H1 (cell line): ENCODE measurements around the gene TRDMT1. TPM values are rescaled to one million over a fixed set of nuclear protein-coding genes. Genes with fewer than 3 reads are reported as not detected.

ENCODE experiments used
- TAF1 ChIP-seq: IDR thresholded peaks from 2 replicates; pipeline ENCODE4 v1.6.1; 2011; ENCODE audit warnings: mild to moderate bottlenecking, low read depth, low read length
- polyA plus RNA-seq, 7 experiments: library from polyadenylated mRNA; depleted of rRNA in 3 of 7; stranded (reverse) in 5 of 7; unstranded in 2 of 7; fragments of >200 nt in 5 of 7; fragments of 200-250 nt in 2 of 7; gene quantifications; 1 replicate in 5 of 7; 2 replicates in 1 of 7; 4 replicates in 1 of 7; pipeline versions ENCODE4 v1.2.1 to v1.2.3, GENCODE V29; 2011 to 2013; ENCODE audit warnings: missing spikeins in 2 of 7, mixed read lengths in 2 of 7
- total RNA-seq: library from RNA; stranded (reverse); fragmentation: NEBNext Ultra II Directional; extraction: Animal tissue kit (Norgen Biotek cat#: 25700); gene quantifications from 2 replicates; pipeline ENCODE4 v1.2.1, GENCODE V29; 2021
- TF ChIP-seq, protein P1 (sequence below): IDR thresholded peaks from 2 replicates; pipeline ENCODE4 v1.6.1; 2011; ENCODE audit warnings: low read length, improper control_type of control experiment
- TF ChIP-seq, protein P2 (sequence below): fragments of 300-600 bp; sonication (generic); IDR thresholded peaks from 2 replicates; pipeline ENCODE4 v1.7.1; 2012; ENCODE audit warnings: low read length, moderate library complexity, mild to moderate bottlenecking, inconsistent platforms; ENCODE audit not compliant: insufficient replicate concordance

Gene TRDMT1
- total and polyA plus RNA-seq, 2 of the 8 experiments (the other 6 are each of a cell fraction or from before 2014, with no cell fraction given) = 7.4 to 21.4 TPM

DNA sequence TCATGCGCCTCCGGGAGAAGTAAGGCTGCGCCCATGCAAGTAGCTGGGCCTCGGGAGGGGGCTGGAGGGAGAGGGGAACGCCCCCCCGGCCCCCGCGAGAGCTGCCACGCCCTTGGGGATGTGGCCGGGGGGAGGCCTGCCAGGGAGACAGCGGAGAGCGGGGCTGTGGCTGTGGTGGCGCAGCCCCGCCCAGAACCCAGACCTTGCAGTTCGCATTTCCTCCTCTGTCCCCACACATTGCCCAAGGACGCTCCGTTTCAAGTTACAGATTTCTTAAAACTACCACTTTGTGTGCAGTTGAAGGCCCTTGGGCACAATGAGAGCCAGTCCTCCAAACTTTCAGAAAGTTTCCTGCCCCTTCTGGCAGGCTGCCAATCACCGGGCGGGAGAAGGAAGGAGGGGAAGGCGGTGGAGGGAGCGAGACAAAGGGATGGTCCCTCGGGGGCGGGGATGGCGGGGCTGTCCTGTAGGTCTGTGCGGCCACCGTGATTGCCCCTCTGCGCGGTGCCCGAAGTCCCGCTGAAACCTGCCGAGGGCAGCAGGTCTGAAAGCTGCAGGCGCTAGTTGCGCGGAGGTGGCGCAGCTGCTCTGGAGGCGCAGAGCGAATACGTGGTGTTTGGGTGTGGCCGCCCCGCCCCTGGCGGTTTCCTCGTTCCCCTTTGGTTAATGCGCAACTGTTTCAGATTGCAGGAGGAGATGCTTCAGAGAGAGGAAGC lies 28.7 kb upstream of the TRDMT1 start (continued):
- TF ChIP-seq, protein P1, sequence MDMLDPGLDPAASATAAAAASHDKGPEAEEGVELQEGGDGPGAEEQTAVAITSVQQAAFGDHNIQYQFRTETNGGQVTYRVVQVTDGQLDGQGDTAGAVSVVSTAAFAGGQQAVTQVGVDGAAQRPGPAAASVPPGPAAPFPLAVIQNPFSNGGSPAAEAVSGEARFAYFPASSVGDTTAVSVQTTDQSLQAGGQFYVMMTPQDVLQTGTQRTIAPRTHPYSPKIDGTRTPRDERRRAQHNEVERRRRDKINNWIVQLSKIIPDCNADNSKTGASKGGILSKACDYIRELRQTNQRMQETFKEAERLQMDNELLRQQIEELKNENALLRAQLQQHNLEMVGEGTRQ = no peak
- peak; percentile 6; the same call in 1 of the 2 replicates for TF ChIP-seq TAF1
- TF ChIP-seq, protein P2, sequence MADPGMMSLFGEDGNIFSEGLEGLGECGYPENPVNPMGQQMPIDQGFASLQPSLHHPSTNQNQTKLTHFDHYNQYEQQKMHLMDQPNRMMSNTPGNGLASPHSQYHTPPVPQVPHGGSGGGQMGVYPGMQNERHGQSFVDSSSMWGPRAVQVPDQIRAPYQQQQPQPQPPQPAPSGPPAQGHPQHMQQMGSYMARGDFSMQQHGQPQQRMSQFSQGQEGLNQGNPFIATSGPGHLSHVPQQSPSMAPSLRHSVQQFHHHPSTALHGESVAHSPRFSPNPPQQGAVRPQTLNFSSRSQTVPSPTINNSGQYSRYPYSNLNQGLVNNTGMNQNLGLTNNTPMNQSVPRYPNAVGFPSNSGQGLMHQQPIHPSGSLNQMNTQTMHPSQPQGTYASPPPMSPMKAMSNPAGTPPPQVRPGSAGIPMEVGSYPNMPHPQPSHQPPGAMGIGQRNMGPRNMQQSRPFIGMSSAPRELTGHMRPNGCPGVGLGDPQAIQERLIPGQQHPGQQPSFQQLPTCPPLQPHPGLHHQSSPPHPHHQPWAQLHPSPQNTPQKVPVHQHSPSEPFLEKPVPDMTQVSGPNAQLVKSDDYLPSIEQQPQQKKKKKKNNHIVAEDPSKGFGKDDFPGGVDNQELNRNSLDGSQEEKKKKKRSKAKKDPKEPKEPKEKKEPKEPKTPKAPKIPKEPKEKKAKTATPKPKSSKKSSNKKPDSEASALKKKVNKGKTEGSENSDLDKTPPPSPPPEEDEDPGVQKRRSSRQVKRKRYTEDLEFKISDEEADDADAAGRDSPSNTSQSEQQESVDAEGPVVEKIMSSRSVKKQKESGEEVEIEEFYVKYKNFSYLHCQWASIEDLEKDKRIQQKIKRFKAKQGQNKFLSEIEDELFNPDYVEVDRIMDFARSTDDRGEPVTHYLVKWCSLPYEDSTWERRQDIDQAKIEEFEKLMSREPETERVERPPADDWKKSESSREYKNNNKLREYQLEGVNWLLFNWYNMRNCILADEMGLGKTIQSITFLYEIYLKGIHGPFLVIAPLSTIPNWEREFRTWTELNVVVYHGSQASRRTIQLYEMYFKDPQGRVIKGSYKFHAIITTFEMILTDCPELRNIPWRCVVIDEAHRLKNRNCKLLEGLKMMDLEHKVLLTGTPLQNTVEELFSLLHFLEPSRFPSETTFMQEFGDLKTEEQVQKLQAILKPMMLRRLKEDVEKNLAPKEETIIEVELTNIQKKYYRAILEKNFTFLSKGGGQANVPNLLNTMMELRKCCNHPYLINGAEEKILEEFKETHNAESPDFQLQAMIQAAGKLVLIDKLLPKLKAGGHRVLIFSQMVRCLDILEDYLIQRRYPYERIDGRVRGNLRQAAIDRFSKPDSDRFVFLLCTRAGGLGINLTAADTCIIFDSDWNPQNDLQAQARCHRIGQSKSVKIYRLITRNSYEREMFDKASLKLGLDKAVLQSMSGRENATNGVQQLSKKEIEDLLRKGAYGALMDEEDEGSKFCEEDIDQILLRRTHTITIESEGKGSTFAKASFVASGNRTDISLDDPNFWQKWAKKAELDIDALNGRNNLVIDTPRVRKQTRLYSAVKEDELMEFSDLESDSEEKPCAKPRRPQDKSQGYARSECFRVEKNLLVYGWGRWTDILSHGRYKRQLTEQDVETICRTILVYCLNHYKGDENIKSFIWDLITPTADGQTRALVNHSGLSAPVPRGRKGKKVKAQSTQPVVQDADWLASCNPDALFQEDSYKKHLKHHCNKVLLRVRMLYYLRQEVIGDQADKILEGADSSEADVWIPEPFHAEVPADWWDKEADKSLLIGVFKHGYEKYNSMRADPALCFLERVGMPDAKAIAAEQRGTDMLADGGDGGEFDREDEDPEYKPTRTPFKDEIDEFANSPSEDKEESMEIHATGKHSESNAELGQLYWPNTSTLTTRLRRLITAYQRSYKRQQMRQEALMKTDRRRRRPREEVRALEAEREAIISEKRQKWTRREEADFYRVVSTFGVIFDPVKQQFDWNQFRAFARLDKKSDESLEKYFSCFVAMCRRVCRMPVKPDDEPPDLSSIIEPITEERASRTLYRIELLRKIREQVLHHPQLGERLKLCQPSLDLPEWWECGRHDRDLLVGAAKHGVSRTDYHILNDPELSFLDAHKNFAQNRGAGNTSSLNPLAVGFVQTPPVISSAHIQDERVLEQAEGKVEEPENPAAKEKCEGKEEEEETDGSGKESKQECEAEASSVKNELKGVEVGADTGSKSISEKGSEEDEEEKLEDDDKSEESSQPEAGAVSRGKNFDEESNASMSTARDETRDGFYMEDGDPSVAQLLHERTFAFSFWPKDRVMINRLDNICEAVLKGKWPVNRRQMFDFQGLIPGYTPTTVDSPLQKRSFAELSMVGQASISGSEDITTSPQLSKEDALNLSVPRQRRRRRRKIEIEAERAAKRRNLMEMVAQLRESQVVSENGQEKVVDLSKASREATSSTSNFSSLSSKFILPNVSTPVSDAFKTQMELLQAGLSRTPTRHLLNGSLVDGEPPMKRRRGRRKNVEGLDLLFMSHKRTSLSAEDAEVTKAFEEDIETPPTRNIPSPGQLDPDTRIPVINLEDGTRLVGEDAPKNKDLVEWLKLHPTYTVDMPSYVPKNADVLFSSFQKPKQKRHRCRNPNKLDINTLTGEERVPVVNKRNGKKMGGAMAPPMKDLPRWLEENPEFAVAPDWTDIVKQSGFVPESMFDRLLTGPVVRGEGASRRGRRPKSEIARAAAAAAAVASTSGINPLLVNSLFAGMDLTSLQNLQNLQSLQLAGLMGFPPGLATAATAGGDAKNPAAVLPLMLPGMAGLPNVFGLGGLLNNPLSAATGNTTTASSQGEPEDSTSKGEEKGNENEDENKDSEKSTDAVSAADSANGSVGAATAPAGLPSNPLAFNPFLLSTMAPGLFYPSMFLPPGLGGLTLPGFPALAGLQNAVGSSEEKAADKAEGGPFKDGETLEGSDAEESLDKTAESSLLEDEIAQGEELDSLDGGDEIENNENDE = no peak
